ENCODE results near the gene LGI4.

Gene LGI4

DNA sequence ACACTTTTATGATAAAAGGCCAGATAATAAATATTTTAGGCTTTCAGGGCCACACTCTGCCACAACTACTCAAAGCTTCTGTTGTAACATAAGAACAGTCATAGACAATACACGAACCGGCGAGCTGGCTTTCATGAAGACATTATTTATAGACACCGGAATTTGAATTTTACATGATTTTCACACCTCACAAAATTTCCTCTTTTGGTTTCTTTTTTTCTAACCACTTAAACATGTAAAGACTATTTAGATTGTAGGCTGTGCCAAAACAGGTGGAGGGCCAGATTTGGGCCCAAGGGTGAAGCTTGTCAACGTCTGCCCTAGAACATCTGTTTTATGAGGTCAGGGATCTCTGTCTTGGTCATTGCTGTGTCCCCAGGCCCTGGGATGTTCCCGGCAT, 48.9 kb downstream of the LGI4 start:
- no peak for DNase-seq (ENCODE audit: low read depth)

- no peak for DNase-seq (ENCODE audit: low read depth)
Measured at GRCh38 chr19:35084509-35084762, 50.4 kb downstream of the LGI4 start.

DNA sequence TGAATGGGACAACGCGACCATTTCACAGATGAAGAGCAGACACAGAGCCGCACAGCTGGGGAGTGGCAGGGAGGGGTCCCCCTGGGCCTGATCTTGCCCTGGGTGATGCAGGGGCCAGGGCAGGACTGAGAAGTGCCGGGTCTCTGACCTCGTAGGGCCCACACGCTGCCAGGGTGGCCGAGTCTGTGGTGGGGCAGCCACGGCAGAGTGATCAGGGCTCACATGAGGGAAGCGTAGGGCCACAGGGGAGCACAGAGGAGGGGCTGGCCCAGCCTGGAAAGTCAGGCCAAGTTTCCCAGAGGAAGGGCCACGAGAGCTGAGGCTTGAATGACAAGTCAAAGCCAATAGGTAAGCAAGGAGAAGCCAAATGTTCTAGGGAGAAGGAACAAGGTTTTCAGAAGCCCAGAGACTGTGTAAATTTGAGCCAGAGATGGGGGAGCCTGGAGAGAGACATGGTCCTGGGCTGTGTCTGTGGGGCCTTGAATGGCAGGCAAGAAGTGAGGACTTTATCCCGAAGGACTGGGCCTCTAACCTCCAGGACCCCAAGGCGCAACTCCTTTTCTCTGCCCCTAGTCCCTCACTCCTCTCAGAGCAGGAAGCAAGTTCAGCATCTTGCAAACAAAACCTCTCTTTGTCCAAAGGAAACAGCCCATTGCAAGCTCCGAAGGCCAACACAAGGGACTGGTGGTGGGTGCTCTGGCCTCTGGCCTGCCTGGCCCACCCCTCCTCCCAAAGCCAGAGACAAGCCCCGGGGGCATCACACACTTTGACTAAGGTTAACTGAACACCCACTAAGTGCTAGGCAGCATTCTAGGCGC, 51.0 kb downstream of the LGI4 start:
- DNase-seq (ENCODE audit: low read depth) = no peak

DNA sequence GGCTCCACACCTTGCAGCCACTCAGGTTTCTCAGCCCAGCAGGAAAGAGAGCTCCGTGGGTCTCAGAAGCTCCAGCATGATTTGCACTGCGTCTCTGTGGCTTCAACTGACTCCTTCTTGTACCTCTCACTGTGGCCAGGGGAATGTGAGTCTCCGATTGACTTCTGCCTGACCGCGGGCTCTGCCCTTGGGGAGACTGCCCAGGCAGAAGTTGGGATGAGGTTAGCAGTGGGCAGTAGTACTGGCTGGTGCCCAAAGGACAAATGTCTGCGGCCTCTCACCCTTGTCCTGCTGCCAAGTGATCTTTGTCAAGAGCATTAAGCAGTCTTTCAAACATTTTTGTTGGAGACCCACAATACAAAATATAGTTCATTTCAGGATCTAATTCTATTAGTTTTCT, 53.7 kb downstream of the LGI4 start:
- DNase-seq (ENCODE audit: low read depth) = no peak

DNA sequence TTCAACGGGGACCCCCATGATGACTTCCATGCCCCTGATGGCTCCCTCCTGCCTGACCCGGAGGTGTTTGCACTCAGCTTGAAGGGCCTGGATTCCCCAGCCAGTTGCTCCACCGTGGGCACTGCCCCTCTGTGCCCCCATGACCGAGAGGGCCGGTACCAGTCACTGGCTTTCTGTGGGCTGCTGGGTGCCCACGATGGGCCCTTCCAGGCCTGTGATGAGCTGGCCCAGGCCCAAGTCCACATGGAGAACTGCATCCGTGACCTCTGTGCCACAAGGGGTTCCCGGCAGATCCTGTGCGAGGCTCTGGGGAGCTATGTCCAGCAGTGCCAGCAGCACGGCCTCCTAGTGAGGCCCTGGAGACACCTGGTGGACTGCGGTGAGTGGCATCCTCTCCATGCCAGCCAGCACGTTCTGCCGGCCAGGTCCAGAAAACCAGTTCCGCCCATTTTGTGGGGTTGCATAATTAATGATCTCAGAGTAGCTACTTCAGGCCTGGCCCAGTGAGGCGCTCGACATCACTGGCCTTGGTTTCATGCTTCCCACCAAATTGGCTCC, 54.2 kb downstream of the LGI4 start:
- no peak for DNase-seq (ENCODE audit: low read depth)

GRCh38 chr19:35079826-35080225, 55.0 kb downstream of the LGI4 start:
- no peak for DNase-seq (ENCODE audit: low read depth)

DNA sequence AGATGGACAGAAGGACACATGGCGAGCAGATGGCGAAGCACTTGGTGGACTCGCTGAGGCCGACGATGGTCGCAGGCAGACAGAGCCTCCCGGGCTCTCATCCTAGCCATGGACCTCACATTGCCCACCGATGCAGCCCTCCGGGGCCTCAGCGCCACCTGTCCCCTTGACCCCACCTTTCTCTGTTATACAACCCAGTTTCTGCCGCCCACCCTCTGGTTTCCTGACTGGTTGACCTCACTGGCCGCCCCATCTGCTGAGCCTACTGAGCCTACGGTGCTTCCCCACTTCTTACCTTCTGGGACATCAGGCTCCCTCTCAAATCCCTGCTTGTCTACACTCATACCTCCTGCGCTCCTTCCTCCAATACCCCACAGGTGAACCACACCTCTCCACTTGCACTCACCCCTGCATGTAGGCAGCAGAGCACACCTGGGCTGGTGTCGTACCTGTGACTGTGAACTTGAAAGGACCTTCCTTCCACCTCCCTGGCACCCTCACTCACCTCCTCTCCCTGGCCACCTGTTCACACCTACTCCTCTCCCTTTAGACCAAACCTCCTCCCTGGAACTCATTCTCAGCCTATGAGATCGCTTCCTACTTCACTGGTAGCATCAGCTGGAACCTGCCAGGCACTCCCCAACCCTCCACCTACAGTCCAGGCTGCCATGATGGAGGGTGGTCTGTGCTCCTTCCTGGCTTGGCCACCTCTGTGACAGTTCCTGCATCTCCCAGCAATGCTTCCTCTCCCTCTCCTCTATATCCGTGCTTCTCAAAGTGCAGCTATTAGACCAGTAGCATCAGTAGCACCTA, 57.2 kb downstream of the LGI4 start:
- no peak for DNase-seq (ENCODE audit: low read depth)

DNA sequence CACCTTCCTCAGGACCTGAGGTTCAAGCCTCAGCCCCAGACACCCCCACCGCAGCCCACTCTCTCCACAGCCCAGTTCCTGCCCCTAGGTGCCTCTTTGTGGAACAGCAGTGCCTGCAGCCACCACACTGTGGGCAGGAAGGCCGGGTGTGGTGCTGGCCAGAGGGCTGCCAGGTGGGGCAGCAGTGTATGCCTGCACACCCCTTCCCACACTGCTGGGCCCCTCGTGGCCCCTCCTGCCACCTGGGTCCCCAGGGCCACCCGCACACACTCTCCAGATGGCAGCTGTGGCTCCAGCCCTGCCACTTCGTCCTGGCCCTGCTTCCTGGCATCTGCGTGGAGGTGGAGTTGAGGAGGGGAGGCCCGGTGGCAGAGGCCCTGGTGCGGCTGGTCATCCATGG, 58.2 kb downstream of the LGI4 start:
- no peak for DNase-seq (ENCODE audit: low read depth)

DNA sequence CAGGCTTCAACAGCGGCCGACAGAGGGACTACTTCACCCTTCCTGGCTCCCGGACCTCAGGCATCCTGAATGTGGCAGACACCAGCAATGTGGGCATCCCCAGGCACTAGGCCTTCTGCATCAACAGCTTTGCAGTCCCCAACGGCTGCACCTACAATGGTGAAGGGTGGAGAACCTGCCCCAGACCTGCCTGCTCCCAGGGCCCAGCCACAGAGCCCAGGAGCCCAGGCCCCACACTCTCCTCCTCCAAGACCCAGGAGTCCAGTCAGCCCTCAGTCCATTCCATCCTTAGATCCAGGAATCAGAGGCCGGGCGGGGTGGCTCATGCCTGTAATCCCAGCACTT, 58.9 kb downstream of the LGI4 start:
- DNase-seq (ENCODE audit: low read depth) = no peak

DNA sequence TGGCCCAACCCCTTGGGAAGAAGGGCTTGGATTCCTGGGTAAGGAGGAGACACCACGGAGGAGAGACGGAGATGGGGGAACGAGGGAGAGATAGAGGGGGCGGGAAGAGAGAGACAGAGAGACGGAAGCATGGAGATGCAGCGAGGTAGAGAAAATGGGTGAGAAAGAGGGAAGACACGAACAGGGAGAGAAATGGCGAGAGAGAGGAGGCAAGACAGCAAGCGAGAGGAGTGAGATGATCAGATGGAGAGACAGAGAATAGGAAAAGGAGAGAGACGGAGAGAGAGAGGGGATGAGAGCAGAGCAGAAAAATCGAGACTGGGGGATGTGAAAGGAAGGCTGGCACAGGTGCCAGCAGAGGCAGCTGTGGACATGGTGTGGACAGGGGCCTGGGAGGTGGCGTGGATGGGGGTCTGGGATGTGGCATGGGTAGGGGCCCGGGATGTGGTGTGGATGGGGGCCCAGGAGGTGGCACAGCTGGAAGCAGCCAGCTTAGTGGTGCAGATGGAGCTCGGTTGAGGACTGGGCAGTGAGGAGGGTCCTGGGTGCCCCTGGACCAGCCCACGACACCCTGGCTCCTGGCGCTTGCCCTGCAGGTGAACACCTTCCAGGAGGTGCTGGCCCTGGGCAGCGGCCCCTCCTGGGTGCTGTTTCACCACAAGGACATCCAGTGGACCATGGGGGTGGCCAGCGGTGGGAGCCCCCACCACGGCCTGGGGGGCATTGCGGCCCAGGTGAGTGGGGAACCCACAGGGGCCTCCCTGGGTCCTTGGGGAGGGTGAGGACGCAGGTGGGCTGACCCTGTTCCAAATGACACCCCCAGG, 59.4 kb downstream of the LGI4 start:
- DNase-seq (ENCODE audit: low read depth) = no peak
